HepG2 (cell line): ENCODE data around the gene LYZL6. TPM values are rescaled to one million over a fixed set of nuclear protein-coding genes. Genes with fewer than 3 reads are reported as not detected.
A peak's percentile ranks its signal among the peaks of the same experiment; 100 is the strongest.

Experiments used
- GZF1 ChIP-seq: sonication (generic); formaldehyde crosslinking; IDR thresholded peaks from 2 replicates; pipeline ENCODE4 v1.5.1; 2020; ENCODE audit warnings: mild to moderate bottlenecking, missing genetic modification reagents
- IKZF4 ChIP-seq: sonication (generic); formaldehyde crosslinking; IDR thresholded peaks from 2 replicates; pipeline ENCODE4 v1.5.1; 2020; ENCODE audit warnings: borderline replicate concordance, mild to moderate bottlenecking, low read depth, missing genetic modification reagents; ENCODE audit errors: not compliant biosample characterization
- MIXL1 ChIP-seq: IDR thresholded peaks from 2 replicates; pipeline ENCODE4 v1.6.1; 2016
- MLXIP ChIP-seq: sonication (generic); formaldehyde crosslinking; IDR thresholded peaks from 2 replicates; pipeline ENCODE4 v1.9.0; 2021; ENCODE audit warnings: missing genetic modification reagents, borderline replicate concordance
- NFKBIZ ChIP-seq: IDR thresholded peaks from 2 replicates; pipeline ENCODE4 v1.6.1; 2018; ENCODE audit warnings: missing genetic modification reagents, missing compliant biosample characterization
- RERE ChIP-seq: IDR thresholded peaks from 2 replicates; pipeline ENCODE4 v1.6.1; 2016; ENCODE audit warnings: low read depth, missing genetic modification reagents, missing compliant biosample characterization
- SALL1 ChIP-seq: sonication (generic); formaldehyde crosslinking; IDR thresholded peaks from 2 replicates; pipeline ENCODE4 v1.8.0; 2022; ENCODE audit warnings: mild to moderate bottlenecking, missing genetic modification reagents
- SIN3B ChIP-seq: fragments of 150-350 bp; IDR thresholded peaks from 2 replicates; pipeline ENCODE4 v1.6.1; 2014; ENCODE audit warnings: low read length
- SRY ChIP-seq: sonication (generic); formaldehyde crosslinking; IDR thresholded peaks from 2 replicates; pipeline ENCODE4 v1.8.0; 2022; ENCODE audit warnings: mild to moderate bottlenecking, missing genetic modification reagents
- TRAFD1 ChIP-seq: sonication (generic); formaldehyde crosslinking; IDR thresholded peaks from 2 replicates; pipeline ENCODE4 v1.5.1; 2020; ENCODE audit warnings: missing genetic modification reagents, mild to moderate bottlenecking, borderline replicate concordance
- UBTF ChIP-seq: sonication (generic); formaldehyde crosslinking; IDR thresholded peaks from 2 replicates; pipeline ENCODE4 v1.4.0; 2020; ENCODE audit warnings: mild to moderate bottlenecking, missing genetic modification reagents
- ZC3H13 ChIP-seq: sonication (generic); formaldehyde crosslinking; IDR thresholded peaks from 2 replicates; pipeline ENCODE4 v1.8.1; 2023; ENCODE audit warnings: mild to moderate bottlenecking, missing genetic modification reagents, moderate library complexity
- ZFY ChIP-seq: sonication (generic); formaldehyde crosslinking; IDR thresholded peaks from 2 replicates; pipeline ENCODE4 v1.4.0; 2020; ENCODE audit warnings: missing genetic modification reagents
- polyA plus RNA-seq, 8 experiments: library from polyadenylated mRNA; depleted of rRNA in 3 of 8; stranded (reverse) in 7 of 8; unstranded in 1 of 8; fragments of >200 nt; fragmentation: Illumina TruSeq in 4 of 8; extraction: Trizol in 4 of 8; gene quantifications; 2 replicates each; pipeline versions ENCODE4 v1.2.1 to v1.2.3, GENCODE V29; 2011 to 2016; ENCODE audit warnings: low read depth in 4 of 8, missing spikeins in 1 of 8, mixed read lengths in 1 of 8; ENCODE audit not compliant: insufficient read depth in 1 of 8
- total RNA-seq, 5 experiments: library from RNA; depleted of rRNA; stranded (reverse); fragments of >200 nt; fragmentation: Illumina TruSeq; extraction: Trizol; gene quantifications; 2 replicates each; pipeline ENCODE4 v1.2.3, GENCODE V29; 2016; ENCODE audit warnings: low read depth in 1 of 5
- TF ChIP-seq, protein P1 (sequence below): sonication (generic); formaldehyde crosslinking; conservative IDR thresholded peaks from 2 replicates; pipeline ENCODE4 v1.8.0; 2022; ENCODE audit warnings: mild to moderate bottlenecking, moderate library complexity, missing genetic modification reagents
- TF ChIP-seq, protein P2 (sequence below): IDR thresholded peaks from 2 replicates; pipeline ENCODE4 v1.6.1; 2016; ENCODE audit warnings: missing genetic modification reagents, missing compliant biosample characterization

The LYZL6 gene
- total and polyA plus RNA-seq, 2 of the 13 experiments (the other 11 are each of a cell fraction or from before 2014, with no cell fraction given), result not detected

DNA sequence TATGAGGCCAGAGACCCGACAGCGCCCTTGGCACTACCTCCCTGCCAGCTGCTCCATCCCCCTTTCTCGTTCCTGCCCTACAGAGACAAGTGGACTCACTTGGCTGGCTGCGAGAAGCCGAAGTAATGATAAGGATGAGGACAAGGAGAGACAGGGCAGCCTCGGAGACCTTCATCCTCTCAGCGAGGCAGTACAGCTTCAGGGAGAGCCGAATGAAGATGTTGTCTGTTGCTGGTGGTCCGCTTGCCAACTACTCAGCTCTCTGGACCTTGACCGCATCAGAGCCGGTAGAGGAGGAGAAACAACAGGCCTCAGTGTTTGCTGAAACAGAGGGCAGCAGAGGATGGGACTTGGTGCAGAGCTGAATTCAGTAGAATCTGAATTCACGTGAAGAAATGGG, 37.7 kb upstream of the LYZL6 start, which contains the start of gene CCL16 (continued):
- TF ChIP-seq MLXIP (CRISPR knock-in tag) (no peak), SRY (CRISPR knock-in tag) (0 out of 2 replicates have a peak, but pooled peaks have one; percentile 36), GZF1 (CRISPR knock-in tag) (no peak), UBTF (no peak), NFKBIZ (CRISPR knock-in tag) (no peak), RERE (CRISPR knock-in tag) (no peak), SALL1 (CRISPR knock-in tag) (no peak; the same call in 1 of the 2 replicates), IKZF4 (no peak), MIXL1 (CRISPR knock-in tag) (no peak), SIN3B (no peak), ZFY (peak; percentile 48), ZC3H13 (CRISPR knock-in tag) (no peak), TRAFD1 (CRISPR knock-in tag) (no peak)
- TF ChIP-seq, protein P1, sequence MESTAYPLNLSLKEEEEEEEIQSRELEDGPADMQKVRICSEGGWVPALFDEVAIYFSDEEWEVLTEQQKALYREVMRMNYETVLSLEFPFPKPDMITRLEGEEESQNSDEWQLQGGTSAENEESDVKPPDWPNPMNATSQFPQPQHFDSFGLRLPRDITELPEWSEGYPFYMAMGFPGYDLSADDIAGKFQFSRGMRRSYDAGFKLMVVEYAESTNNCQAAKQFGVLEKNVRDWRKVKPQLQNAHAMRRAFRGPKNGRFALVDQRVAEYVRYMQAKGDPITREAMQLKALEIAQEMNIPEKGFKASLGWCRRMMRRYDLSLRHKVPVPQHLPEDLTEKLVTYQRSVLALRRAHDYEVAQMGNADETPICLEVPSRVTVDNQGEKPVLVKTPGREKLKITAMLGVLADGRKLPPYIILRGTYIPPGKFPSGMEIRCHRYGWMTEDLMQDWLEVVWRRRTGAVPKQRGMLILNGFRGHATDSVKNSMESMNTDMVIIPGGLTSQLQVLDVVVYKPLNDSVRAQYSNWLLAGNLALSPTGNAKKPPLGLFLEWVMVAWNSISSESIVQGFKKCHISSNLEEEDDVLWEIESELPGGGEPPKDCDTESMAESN (CRISPR knock-in tag), result no peak
- TF ChIP-seq, protein P2, sequence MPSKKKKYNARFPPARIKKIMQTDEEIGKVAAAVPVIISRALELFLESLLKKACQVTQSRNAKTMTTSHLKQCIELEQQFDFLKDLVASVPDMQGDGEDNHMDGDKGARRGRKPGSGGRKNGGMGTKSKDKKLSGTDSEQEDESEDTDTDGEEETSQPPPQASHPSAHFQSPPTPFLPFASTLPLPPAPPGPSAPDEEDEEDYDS, result peak; percentile 34; the same call in 1 of the 2 replicates
